Measurements from ENCODE around the gene MORN1.

Gene MORN1

DNA sequence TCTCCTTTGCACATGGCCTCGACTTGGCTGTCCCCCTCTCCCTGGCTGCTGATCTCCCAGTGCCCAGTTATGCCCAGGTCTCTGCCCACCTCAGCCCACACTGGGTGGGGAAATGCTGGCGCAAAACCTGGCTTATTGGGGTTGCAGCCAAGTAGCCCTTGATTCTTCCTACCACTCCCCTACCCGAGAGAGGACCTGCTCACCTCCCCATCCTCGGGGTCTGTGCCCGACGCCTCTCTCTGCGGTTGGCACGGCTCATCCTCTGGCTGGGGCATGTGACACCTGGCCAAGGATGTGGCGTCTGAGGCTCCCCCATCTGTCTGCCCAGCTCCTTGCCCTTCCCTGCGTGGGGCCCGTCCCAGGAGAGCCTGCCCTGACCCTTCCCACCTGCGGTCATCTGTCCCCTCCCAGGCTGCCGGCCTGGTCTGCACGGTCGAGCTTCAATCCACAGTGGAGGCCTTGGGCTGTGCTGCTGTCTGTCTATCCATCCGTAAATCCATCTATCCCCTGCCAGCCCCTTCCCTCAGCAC lies 27.5 kb upstream of the MORN1 start:
- no peak for DNase-seq

DNA sequence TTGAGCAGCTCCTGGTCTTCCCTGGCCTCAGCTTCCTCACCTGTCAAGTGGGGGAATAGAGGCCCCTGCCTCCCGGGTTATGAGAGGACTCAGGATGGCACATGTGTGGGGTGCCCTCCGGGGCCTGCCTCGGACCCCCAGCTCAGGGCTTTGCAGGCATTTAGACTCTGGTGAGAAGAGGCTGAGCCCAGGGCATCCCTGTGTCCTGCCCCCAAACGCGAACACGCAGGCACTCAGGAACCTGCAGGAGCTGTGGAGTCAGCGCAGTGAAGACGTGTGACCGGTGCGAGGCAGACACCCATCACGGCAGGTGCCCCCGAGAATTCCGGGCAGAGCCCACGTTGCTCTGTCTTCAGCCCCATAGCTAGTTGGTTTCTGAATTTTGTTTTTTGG lies 26.5 kb upstream of the MORN1 start:
- no peak for DNase-seq

DNA sequence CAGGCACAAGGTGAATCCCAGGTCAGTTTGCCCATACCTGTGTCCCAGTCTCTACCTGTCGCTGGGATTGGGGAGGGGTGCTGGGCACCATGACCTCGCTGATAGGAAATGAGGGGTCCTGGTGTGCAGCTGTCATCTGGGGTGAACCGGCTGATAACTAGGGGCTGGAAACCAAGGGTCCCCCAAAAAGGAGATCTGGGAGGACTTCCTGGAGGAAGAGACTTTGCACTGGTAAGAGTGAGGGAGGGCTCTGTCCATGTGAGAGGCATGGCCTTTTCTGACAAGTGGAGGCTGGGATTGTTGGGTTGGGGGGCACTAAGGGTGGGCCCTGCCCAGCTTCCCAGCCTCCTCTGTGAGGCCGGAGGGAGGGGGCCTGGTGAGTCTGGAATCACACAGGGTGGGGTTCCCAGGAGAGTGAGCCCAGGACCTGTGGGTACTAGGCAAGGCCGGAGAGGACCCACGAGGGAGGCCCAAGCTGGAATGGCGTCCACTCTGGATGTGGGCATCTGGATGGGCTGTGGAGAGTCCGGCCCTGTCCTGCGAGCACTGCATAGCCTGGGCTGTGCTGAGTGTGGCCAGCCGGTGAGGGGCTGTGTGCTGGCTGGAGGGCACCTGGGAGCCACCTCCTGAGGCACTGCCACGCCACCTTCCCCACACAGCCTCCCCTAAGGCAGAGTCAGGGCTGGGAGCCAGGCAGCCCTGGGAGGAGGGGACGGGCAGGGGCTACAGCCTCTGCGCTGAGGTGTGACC lies 25.9 kb upstream of the MORN1 start:
- DNase-seq: no peak

DNA sequence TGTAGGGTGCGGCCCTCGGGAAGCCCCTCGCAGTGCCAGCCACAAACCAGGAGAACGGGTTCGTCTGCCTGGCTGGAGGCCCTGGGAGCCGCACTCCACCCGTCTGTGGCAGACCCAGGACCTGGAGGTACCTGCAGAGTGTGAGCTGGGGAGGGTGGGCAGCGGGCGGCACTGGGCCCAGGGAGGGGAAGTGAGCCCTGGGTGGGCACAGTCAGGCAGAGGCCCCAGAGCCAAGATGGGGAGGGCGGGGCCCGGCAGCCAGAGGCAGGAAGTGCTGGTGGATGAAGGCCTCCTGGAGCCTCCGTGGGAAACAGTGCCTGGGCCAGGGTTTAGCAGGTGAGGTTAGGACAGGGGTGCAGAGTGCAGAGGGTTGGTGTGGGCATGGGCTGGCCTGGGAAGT lies 25.0 kb upstream of the MORN1 start:
- DNase-seq: no peak

DNA sequence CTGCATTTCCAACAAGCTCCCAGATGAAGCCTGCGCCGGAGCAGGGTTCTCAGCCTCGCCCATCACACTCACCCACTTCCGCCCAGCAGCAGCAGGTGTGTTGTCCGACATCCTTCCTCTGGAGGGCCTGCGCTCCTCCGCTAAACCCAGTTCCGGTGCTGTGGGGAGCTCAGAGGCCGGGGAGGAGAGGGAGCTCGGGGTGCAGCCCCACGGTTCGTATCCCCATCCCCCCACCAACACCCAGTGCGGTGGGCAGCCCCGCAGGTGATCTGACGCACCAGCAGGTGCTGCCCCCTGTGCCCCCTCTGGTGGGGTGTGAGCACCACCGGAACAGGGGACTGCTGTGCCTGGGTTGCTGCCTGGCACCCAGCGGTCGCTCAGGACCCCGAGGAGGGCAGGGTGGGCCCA lies 24.5 kb upstream of the MORN1 start:
- no peak for DNase-seq

DNA sequence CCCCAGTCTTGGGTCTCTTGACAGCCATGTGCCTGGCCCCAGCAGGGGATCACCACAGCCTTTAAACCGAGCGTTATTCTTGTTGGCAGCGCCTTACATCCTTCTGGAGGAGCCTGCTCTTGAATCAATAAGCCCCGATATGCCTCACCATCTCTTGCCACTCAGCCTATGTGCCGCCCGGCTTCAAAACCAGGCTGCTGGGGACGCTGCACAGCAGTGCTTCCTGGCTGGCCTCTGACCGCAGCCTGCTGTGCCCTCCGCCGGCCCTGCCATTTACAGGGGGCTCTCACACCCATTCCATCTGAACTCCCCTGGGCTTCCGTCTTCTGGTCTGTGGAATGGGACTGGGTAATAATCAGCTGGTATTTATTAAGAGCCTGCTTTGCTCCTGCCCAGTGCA lies 24.0 kb upstream of the MORN1 start:
- no peak for DNase-seq

DNA sequence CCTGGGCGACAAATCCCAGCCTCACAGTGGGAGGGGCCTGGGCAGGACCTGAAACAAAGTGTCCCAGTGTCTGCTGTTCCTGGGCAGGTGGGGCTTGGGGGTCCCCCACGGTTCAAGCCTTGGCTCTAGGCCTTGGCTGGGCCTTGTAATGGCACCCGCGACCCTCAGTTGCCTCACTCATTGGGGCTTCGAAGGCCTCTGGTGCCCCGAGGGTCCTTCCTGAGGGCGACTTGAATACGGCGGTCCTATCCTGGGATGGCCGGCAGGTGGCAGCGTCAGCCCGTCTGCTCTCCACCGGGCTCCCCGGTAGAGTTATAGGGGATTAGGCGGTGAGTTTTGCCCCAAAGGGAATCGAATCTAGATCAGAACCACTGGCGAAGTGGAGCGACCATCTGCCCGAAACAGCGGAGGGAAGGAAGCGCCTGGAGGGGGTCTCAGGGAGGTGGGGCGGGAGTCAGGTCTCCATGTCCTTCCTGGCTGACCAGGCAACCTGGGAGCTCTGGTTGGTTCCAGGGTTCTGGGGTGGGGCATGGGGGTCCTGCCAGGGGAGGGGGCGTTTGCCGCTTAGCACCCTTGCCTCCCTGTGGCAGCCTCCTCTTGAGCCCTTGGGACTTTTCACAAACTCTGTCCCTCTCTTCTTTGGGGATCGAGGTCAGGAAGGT lies 23.1 kb upstream of the MORN1 start:
- no peak for DNase-seq

DNA sequence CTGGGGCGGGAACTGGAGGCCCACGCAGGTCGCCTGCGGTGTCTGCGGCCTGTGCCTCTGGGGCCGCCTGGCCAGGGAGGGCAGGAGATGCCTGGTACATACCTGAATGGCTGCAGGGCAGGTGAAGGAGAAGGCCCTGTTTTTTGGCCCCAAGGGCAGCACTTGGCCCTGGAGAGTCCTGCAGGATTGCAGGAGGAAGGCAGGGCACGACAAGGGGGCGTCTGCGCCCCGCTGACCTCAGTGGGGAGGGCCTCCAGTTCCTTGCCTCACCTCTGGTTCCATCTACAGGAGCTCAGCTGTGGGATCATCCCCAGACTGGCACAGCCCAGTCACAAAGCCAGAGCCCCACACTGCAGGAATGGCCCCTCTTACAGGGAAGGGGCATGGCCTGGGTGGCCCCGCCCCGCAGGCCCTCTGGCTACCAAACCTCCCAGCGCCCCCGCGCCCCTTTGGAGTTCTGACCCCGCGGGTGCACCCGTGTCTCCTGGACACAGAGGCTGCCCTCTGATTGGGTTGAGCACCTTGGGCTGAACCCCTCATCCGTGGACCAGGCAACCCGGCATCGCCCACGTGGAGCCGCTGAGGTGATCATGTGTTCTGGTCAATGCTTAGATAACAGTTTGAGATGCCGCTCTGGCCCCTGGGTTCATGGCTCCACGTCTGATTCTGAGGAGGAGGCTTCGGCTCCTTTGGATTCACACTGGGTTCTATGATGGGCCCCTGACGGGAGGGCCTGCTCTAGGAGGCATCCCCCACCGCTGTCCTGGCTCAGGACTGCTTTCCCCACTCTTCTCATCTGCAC lies 22.3 kb upstream of the MORN1 start:
- DNase-seq: no peak

DNA sequence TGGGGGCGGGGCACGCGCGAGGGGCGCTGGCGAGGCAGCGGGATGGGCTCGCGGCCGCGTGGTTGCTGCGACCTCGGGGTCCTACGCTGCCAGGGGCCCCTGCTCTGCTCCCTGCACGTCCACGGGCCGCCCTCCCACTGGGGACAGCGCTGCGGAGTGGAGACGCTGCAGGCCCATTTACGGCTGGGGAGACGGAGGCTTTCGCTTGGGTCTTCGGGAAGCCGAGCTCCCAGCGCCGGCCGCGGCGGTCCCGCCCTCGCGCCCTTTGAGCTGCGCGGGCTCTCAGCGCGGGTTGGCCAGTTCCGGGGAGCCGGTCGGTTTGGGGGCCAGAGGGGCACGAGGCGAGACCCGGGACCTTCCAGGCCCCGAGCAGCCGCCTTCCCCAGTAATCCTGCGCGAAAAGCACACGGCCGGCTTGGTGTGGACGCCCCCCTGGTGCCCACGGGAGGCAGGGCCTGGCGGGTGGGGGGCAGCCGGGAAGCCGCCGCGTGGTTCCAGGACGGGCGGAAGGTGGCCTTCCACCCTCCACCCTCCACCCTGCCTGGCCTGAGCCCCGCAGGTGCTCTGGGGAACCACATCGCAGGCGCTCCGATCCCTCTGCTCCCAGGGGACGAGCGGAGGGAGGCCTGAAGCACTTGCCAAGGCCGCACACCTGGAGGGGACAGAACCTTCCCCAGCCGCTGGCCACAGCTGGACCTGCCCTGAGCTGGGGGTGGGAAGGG lies 21.6 kb upstream of the MORN1 start:
- DNase-seq: no peak

DNA sequence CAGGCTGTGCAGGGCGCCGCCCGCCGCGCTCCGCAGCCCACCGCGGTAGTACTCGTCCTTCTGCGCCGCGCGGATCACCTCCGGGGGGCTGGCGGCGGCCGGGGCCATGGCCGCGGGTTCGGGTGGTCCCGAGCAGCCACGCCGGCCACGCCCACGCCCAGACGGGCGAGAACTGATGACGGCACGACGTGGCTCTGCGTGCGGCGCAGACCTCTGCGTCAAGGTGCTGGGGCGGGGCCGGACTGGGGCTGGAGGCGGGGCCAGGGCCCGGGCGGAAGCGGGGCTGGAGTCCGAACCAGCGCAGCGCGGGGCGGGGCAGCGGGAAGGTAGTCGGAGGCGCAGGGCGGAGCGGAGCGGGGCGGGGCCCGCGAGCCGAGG lies 21.0 kb upstream of the MORN1 start, which contains the start of gene PEX10:
PEX10 (minus strand) TSS at position 170 of the 378 bp plus-strand sequence; CDS start at position 108, 62 bp downstream.
- peak; percentile 58 for DNase-seq

DNA sequence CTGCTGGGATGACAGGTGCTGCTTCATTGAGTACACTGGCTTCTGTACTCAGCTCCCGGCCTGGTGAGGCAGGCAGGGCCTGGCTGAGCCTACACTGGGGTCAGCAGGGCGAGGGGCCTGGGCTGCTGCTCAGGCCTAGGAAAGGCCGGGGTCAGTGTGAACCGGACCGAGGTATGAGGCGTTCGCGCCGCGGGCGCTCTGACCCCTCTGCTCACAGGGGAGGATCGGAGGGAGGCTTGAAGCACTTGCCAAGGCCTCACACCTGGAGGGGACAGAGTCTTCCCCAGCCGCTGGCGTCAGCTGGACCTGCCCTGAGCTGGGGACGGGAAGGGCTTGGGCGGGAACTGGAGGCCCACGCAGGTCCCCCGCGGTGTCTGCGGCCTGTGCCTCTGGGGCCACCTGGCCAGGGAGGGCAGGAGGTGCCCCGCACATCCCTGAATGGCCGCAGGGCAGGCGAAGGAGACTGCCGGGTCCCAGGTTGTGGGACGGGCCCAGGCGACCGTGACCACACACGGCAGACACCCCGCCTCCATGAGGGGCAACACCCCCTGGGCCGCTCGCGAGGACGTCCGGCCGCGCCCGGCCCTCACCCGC lies 20.5 kb upstream of the MORN1 start:
- DNase-seq: no peak

DNA sequence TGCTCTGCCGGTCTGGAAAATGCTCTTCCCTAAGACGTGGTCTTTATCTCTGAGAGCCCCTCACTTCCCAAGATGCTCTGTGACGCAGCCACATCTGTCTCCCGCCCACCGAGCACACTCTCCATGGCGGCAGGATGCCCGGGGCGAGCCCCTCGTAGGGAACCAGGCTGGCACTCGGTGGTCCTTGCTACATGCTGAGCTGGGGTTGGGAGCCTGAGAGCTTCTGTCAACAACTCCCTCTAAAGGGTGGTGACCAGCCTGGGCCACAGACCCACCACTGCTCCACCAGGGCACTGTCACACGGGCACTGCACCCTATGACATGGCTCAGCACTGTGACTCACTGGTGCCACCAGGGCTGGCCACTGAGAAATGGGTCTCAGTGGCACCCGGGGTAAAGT lies 18.4 kb upstream of the MORN1 start:
- DNase-seq: no peak

DNA sequence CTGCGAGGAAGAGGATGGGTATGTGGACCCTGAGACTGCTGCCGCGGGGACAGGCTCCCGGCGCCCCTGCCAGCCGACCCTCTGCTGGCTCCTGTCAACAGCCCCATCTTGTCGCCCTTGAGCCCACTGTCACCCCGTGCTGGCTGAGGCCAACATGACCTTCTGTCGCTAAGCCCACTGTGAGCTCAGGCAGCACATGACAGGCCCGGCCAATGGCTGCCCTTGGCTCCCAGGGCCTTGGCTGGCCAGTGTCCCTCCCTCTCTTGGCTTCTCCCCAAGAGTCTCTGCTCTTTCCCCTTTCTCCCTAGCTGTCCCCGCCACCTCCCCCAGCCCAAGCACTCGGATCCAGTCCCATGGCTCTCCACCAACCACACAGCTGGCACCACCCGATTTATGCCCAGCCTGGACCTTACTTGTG lies 17.5 kb upstream of the MORN1 start:
- no peak for DNase-seq

DNA sequence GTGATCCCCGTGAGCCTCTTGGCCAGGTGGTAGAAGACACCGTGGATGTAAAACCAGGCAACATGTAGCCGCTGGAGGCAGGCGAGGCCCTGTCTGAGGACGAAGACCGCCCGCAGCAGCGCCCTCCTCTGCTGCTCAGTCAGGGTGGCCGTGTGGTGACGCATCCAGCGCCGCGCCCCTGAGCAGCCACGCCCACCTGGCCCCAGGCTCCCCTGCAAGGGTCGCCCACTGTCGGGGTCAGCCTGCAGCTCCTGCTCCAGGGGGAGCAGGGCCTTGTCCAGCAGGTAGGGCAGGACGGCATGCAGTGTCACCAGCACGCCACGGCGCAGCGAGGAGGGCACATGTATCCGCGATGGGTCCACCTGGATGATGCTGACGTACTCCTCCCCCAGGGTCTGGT lies 17.1 kb upstream of the MORN1 start:
- DNase-seq: no peak

DNA sequence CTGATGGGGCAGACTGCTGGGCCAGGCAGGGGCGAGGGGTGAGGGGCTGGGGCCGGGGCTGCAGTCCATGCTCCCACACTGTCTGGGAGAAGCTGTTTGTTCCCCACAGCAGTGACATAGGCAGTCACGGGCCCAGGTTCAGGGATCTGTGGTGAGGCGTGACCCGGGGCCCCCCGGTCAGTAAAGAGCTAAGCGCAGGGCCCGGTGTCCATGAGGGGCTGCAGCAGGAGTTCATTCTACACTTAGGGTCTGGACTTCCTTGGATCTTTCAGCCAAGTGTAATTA lies 16.6 kb upstream of the MORN1 start:
- DNase-seq: no peak

DNA sequence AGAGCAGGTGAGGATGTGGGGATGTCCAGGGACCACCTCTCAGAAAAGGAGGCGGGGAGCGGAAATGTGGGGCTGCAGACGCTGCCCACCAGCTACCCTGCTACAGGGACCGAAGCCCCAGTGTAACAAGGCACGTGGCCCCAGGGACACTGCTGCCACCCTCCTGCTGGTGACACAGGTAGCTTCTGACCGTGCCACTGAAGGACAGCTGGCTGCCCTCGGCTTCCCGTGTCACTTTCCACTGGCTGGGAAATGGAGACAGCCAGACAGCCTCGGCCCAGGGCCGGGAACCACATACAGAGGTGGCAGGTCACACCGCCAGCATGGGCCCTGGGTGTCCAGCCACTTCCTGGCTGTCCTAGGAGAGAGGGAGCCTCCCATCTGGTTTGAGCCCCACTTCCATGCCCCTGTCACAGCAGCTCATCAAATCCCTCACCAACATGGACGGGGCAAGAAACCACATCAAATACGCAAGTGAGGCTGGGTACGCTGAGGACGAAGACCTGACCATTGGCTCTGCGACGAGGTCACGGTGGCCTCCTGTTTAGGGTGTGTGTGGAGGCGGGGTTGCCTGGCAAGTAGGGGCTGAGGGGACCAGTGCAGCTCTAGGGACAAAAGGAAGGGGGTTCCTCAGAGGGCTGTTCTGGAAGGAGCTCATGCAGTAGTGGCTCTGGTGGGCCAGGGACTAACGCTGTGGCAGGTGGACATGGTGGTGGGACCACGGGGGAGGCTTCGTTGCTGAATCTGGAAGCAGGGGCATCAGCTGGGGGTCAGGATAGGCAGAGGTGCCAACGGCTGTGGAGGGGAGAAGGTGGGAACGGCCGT lies 16.0 kb upstream of the MORN1 start:
- no peak for DNase-seq

DNA sequence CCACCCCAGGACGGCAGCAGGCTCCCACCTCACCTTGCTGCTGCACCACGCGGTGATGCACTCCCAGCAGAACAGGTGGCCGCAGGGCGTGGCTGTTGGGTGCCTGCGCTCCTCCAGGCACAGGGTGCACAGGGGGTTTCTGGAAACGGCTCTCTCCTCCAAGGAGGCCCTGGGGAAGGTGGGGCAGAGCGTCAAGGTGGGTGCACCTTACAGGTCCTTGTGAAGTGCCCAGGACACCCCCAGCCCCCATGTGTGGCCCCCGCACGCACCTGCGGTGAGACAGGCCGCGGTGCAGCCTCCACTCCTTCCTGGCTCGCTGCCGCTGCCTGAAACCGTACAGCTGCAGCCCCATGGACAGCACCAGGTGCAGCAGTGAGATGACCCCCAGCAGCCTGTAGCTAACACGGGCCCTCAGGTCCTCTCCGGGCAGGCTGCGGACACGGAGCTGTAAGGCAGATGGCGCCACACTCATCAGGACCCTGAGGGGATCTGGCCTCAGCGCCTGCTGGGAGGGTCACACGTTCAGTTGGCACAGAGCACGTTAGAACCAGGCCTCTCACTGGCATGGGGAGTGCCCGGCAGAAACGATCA lies 15.2 kb upstream of the MORN1 start:
- no peak for DNase-seq

DNA sequence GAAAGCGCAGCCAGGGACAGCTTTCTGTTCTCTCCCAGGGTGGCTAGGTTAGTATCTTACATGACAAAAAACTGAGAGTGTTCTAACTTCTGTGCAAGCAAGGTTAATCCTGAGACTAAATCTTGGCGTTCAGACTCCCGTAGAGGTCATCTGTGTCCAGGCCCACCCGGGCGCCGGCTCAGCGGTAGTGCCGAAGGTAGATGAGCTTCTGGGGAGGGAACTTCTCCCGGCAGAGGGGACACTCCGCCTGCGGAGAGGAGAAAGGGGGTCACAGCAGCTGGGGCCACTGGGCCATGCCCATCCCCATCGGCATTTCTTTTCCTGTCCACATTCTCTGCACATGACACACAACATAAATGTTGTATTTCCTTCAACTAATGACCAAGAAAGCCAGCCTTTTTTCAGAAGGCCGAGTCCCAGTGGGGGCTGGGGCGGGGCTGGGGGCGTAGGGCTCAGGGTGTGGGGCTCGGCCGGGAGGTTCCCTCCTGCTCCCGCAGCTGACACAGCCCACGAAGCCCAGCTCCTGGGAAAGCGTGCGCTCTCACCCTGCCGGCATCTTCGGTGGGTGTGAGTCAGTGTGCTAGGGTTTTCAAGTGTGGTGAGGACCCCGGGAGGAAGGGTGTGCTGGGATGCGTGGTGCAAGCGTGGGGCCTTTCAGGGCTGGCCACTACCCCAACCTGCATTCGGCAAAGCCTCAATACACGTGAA lies 14.4 kb upstream of the MORN1 start:
- no peak for DNase-seq

DNA sequence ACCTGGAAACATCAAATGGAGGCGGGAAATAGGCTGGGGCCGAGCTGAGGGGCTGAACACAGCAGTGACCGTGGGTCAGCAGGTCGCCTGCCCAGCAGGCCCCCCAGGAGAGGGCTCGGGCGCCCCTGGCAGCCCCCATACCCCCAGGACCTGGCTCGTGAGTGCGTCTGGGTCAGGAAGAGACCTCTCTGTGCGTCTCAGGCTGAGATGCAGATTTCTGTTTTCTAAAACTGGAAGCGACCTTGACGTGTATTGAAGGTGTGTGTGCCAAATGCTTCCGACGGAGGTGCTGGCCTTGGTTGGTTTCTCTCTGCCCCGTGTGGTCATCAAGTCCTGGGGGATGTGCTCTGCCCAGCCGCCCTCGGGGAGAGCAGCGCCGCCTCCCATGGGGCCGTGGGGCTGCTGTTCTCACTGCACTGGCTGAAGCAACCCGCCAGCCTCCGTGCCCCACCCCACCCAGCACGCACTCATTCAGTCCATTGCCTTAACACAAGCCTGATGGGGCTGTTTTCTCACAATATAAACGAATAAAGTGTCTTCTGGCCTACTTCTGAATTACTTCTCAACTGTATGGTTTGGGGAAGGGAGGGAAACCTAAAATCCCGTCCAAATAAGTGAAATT lies 13.6 kb upstream of the MORN1 start:
- DNase-seq: no peak

DNA sequence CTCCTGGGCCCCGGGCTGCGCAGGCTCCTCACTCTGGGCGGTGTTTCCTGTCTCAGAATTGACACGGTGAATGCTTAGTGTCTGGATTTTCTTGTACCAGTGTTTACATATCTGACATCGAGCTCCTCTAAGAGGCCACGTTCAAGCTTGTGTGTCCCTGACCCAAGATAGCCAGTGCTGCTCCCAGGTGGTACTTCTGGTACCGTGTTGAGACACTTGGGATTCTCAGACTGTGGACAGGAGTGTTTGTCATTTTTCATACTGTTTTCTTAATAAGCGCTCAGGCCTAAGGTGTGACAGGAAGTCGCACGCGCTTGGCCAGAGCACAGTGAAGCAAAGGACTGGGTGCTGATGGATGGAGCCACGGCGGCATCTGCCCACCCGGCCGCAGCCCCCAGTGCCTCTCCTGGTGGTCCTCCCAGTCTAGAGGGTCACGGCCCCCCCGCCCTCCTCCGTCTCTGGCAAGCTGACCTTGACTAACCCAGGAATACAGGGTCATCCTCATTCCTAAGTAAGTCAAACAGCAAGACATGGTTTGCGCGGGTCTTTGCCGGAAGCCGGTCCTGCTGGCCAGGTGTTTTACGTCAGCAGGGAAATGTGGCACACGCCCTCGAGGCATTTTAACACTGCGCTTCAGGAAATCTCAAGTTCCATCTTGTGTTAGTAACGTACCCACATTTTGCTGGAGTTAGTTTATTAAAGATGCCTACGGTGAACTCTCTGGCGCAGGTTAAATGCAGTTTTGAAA lies 13.0 kb upstream of the MORN1 start:
- DNase-seq: no peak

Data from SIG-M5 (cell line).